ENCODE measurements around the gene CCDC157.
A peak's percentile ranks its signal among the peaks of the same experiment; 100 is the strongest.
"Not testable (repeated sequence)": the region's sequence is repeated elsewhere in the genome, so short reads cannot be mapped to it uniquely, and the experiment has no call there.

CCDC157 gene

DNA sequence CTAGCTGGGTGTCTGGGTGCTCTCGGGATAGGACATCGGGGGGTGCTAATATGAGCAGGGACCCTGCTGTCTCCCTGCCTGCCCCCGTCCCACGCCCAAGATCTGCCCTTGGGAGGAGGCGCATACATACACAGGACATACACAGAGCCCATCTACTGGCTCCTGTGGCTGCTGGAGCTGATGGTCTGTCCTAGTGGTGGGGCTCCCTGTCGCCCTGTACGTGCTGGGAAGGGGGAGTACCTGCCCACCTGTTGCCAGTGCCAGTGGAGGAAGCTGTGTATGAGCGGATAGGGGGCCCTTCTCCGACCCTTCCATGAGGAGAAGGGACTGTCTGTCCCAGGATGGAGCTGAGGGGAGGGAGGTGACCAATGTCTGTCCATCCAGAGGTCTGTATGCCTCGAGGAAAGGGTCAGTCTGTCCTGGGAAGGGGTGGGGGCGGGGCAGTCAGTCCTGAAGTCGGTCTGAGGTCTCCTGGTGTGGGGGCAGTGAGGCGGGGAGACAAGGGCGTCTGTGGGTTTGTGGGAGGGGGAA, 31.0 kb upstream of the CCDC157 start:
- no peak for DNase-seq (ENCODE audit: extremely low read depth in 1 of 2, low read depth in 1 of 2)

DNA sequence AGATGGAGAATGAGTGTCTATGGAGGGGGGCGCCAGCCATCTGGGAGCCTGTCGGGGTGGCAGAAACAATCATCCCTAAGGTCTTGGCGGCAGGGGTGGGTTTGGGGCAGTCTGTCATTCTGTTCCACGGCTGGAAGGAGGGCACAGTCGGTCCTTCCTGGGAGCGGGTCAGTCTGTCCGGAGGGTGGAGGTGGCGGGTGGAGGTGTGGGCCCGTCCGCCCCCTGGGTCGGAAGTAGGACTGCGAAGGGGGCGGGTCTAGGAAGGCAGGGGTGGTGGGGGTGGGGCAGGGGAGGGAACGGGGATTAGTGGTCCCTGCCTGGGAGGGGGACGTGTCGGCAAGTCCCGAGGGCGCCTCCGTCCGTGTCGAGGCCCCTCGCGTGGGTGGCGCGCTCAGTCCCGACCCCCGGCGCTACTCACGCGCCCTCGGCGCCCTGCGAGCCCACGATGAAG, 30.5 kb upstream of the CCDC157 start:
- no peak for DNase-seq (ENCODE audit: extremely low read depth in 1 of 2, low read depth in 1 of 2)

DNA sequence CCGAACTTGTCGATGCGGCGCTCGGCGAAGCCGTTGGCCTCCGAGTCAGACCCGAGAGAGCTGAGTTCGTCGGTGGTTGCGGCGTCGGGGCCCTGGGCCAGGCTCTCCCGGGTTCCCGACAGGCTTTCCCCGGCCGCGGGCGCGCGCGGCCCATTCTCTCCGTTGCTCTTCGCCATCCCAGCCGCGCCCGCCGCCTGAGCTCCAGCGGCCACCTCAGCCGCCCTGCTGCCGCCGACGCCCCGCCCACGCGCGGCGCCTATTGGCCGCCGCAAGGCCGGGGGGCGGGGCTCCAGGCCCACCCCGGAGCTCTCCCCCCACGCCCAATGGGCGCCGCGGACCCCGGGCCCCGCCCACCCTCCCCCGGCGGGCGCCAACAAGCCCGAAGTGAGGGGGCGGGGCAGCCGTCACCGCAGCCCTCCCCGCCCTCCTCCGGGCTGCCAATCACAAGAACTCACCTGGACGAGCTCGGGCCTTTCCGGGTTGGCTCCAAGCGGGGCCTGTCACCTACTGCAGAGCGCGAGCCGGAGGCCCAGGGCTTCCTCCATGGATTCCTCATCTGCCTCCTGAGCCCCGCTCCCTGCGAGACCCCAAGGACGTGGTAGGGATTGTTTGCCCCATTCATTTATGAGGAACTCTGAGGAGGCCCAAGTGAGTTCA, 30.0 kb upstream of the CCDC157 start, which contains the start of gene TBC1D10A:
Gene TBC1D10A (minus strand): TSS at position 236 of the 657 bp plus-strand sequence. CDS start 60 bp downstream, at position 176.
- DNase-seq (ENCODE audit: extremely low read depth in 1 of 2, low read depth in 1 of 2): peak; percentile 88 to 89

DNA sequence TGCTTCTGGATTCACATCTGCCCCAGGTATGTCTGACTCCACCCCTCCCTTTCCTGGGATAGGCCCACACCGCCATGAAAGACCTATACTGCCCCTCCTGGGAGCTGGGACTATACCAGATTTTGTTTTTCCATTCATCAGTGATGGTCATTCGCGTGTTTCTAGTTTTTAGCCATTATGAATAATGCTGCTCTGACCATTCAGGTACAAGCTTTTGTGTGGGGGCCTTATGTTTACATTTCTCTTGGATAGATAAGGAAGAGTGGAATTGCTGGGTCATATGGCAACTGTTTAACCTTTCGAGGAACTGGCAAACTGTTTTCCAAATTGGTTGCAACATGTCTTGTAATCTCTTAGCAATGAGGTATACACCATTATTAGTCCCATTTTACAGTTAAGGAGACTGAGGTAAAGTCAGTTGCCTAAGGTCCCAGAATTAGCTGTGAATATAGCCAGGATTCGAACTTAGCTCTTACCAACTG, 28.9 kb upstream of the CCDC157 start:
- DNase-seq (ENCODE audit: extremely low read depth in 1 of 2, low read depth in 1 of 2): no peak

DNA sequence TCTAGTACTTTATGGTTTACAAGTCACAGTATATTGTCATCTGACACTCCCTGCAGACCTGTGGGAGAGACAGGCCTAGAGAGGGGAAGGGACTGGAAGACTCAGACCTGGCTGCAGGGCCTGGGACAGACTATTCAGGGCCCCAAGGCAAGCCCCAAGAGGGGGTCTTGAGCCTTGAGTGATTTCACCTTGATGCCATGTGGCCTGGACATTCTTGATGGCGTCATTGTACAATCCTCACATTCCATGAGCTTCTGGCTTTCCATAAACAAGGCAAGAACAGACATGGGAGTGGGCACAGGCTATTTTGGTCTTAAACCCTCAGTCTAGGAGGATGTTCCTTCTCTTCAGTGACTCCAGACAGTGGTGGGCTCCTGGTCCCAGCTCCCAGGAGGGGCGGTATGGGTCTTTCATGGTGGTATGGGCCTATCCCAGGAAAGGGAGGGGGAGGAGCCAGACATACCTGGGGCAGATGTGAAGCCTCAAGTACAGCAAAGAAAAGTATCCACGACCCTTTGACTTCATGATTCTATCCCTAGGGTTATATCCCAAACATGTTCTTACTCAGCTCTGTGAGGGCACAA, 28.2 kb upstream of the CCDC157 start:
- DNase-seq (ENCODE audit: extremely low read depth in 1 of 2, low read depth in 1 of 2): no peak

DNA sequence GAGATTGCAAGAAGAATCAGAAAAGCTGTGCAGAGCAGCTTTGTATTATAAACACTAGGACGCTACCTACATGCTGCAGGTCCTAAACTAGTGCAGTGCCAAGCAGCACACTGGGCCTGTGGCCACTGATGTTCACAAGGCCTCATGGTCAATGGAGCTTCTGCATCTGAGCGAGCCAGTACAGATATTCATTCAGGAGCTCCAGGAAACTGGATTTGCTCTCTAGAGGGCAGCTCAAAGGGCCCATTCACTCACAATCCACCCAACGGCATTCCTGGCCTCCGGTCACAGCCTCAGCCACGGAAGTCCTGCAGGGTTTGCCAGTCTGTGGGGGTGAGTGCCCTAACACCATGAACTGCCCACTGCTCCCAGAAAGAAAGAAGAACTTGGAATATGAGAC, 24.3 kb upstream of the CCDC157 start:
- DNase-seq (ENCODE audit: extremely low read depth in 1 of 2, low read depth in 1 of 2): no peak

DNA sequence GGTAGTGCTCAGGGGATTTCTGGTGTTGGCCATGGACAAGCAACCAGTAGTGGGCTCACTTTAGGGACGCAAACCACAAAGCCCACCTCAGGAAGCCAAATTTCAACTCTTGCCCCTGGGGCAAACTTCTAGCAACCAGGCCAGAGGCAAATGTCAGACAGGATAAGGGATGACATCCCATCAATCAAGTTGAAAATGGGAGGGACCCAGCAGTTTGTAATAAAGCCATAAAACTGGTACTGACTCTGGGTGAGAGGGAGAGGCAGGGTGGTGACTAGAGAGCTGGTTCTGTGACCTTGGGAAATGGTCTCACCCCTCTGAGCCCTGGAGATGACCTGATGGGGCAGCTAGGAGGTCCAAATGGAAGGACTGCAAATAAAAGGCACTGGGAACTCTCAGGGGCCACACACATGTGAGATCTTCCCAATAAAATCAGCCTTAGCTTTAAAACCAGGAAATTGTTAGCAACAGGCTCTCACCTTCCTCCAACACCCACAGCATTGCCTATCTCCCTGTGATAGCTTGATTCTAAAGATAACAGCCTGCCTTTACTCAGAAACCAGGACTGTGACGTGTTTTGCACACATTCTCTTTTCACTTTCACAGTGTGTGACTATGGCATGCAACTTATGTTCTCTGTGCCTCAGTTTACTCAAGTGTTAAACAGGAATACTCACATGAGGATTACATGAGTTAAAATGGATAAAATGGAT, 23.7 kb upstream of the CCDC157 start:
- no peak for DNase-seq (ENCODE audit: extremely low read depth in 1 of 2, low read depth in 1 of 2)

DNA sequence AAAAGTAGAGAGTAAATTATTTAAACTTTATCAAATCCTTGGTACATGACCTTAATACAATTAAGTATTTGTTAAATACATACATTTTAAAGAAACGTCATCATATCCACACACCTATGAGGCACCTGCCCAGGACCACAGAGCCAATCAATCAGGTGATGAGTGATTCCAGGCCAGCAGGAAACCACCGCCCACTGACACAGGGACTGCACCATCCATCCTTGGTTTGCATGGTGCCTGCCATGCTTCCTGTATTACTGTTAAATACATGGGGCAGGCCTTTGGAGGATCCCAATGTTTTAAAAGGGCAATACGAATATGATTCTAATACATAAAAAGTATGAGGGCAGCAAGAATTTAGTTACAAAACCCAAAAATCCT, 23.1 kb upstream of the CCDC157 start:
- DNase-seq (ENCODE audit: extremely low read depth in 1 of 2, low read depth in 1 of 2): no peak

DNA sequence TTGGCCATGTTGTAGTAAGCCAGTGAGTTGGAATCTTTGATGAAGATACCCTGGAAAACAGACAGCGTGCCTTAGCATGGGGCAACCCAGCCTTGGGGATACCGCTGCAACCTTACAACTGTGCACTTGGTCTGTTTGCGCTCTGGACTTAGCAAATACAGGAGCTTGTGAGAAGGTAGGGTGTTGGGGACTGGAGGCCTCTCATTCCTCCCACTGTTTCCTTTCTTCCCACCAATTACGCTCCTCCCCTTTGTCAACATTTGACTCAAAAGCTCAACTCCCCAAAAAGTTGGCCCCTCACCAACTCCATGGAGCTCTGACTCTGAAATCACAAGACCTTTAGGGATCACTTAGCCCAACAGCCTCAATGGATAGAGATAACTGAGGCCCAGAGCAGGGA, 22.2 kb upstream of the CCDC157 start:
- DNase-seq (ENCODE audit: extremely low read depth in 1 of 2, low read depth in 1 of 2): no peak

DNA sequence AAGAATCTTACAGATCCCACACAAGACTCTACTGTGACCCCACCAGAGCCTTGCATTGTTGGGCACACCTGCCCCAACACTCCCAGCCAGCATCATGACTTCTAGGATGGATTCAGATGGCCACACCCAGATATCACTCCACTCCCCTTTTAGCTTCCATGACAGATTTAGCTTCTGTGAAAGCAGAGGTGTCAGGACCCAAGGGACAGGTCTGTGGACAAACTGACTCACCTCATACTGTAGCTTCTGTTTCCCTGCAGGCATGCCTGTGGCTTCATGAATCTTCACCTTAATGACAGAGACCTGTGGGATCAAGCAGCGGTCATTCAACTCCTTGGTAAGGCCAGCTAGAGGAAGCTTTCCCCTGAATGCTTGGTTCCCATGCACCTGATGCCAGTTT, 21.6 kb upstream of the CCDC157 start:
- no peak for DNase-seq (ENCODE audit: extremely low read depth in 1 of 2, low read depth in 1 of 2)

DNA sequence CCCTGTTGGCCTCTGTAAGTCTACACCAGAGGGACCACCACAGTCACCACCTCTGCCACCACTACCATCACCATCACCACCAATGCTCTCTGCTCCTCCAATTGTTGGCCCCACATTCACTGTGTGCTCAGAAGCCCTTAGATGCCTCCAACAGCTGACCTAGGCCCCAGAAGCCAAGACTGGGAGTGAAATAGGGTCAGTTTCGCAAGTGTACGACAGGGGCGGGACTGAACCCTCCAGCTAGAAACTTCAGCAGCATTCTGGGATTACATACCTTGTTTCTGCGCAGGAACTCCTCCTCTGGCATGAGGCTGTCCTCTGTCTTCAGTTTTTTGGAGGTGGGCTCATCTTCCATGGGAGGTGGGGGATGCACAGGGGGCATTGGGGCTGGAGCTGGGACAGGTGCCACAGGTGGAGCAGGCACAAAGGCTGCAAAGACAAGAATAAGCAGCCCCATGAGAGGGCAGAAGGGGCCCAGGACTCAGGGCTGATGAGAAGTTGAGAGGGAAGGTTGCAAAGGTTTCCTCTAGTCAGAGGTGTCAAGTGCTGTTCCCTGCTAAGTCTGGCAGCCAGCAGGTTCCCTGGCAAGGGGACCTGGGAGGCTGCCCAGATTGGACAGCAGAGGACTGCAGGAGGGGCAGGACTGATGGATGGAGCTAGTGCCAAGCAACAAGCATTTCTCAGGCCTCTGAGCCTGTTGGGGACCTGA, 19.9 kb upstream of the CCDC157 start:
- DNase-seq (ENCODE audit: extremely low read depth in 1 of 2, low read depth in 1 of 2): no peak

DNA sequence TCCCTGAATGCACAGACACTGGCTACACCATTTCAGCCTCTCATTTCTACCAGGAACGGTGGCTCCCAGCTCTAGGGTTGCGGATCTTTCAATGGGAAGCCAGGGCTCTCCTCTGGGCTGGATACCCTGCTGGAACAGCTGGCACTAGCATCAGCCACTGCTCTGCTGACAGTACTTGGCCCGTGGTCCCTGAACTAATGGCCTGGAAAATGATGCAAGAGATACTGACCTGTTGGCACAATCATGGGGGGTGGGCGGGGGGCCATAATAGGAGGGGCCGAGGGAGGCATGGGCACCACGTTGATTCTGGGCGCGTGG, 19.4 kb upstream of the CCDC157 start:
- DNase-seq (ENCODE audit: extremely low read depth in 1 of 2, low read depth in 1 of 2): no peak

DNA sequence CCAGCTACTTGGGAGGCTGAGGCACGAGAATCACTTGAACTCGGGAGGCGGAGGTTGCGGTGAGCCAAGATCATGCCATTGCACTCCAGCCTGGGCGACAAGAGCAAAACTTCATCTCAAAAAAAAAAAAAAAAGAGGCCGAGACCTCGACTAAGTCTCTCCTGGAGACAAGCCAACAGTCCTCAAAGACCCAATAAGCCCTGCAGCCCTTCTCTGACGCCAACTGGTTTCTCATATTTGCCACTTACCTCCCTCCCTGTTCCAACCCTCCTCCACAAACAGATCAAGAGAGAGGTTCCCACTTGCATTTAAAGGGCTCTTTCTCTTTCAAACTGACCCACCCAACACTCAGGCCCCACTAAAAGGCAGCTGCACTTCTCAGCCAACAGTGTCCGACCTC, 18.5 kb upstream of the CCDC157 start:
- not testable (repeated sequence) for DNase-seq (ENCODE audit: extremely low read depth in 1 of 2, low read depth in 1 of 2)

DNA sequence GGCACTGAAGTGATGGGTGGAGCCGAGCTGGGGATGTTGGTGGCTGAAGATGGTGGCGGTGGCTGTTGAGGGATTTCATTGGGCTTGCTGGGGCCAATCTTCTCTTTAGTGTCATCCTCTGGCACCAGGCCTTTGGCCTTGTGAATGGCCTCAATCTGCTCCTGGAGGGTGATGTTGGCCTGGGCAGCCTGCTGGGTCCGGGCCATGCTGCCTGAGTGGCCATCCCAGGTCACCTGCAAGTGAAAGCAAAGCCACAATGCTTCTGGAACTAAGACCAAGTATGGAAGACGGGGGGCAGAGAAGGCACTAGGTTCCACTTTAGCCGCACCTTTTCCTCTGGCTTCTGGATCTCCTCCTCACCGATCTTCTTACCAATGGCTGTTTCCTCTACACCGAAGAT, 18.0 kb upstream of the CCDC157 start:
- DNase-seq (ENCODE audit: extremely low read depth in 1 of 2, low read depth in 1 of 2): no peak

DNA sequence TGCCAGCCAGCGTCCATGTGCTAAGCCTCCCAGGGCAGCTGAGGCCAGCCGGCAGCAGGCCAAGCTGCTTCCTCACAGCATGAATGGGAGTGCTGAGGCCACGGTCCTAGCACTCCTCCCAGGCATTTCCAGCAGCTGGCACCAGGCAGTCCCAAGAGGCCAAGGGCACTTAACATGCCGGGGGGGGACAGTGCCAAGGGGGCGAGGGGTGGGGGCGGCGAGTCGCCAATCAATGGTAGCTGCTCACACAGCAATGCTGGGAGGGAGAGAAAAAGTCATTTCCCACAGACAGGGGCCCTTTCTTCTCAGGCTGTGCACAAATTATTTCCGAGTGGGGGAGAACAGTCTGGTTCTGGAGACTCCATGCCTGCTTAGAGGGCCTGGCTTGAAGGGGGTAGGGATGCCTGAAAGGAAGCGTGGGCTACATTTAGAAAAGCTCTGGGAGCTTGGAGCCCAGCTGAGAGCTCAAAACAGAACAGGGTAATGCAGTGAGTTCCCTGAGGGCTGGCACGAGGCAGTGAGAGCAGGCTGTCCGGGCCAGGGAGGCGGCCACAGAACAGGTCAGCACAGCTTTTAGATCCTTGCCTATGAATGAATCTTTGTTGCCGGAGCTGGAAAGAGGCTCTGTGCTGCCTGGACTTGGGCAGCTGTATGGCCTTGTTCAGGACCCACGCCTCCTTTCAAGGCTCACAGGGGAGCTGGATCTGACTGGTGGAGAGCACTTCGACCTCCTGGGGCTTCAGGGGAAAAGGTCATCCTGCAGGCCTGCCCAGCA, 15.7 kb upstream of the CCDC157 start:
- DNase-seq (ENCODE audit: extremely low read depth in 1 of 2, low read depth in 1 of 2): no peak

DNA sequence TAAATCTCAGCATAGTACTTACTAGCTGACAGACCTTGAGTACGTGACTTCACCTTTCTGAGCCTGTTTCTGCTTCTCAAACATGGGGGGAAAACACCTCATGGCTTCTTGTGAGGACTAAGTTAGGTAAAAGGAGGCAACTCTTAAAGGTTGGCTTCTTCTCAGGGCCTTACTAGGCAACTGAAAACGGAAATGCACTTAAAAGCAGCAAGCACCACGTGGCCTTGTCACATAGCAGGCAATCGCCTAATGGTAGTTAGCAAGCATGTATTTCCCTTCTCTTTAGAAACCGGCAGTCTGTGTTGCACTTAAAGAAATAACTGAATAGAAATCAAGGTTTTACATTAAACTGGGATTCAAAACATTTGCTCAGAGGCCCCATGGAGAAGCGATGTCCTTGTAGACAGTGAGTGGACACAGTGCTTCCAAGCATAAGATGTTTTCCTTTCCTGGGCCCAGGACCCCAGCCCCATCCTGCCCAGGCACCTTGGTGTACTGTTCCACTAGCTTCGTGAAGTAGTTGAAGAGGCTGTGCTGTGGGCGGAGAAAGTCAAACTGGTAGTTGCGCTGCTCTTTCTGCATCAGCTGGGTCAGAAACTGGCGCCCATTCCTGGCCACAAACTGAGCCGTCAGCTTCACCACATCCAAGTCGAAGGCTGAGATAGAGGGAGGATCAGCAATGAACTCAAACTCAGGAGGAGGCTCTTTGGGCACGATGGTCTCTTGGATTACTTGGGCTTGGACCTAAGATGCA, 12.2 kb upstream of the CCDC157 start:
- no peak for DNase-seq (ENCODE audit: extremely low read depth in 1 of 2, low read depth in 1 of 2)

DNA sequence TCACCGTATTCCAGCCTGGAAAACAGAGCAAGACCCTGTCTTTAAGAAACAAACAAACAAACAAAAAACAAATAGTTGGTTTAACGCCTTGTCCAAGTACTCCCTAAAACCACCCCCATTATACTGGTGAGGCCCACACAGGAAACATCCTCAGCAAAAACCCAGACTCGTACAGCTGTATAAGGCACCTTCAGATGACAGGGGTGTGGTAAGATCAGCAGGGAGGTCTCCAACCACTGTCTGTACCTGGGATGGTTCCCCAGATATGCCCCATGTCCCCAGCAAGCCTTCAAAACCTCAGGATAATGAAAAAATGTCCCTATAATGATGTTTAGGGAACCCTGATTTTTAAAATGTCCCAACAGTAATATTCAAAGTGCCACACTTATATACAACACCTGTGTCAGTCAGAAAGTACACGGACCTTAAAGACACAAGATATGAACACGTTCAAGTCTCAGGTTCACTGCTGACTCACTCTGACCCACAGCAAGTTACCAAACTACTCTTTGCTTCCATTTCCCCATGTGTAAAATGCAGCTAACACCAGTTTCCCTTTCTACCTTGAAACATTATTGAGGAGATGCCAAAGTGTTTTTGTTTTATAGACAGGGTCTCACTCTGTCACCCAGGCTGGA, 9.4 kb upstream of the CCDC157 start:
- no peak for DNase-seq (ENCODE audit: extremely low read depth in 1 of 2, low read depth in 1 of 2)

DNA sequence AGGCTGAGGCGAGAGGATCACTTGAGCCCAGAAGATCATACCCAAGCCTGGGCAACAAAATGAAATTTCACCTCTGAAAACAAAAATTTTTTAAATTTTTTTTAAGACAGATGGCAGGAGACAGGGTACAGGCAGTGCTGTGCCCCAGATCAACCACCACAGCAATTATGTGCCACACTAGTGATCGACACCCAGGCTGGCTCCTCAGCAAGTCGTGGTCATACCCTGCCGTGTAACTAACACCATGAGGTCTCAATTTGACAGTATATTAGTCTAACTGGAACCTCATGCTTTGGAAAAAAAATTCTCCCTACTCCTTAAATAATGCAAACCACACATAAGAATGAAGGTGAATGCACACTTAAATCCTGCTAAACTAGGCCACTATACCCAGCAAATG, 8.4 kb upstream of the CCDC157 start:
- no peak for DNase-seq (ENCODE audit: extremely low read depth in 1 of 2, low read depth in 1 of 2)

DNA sequence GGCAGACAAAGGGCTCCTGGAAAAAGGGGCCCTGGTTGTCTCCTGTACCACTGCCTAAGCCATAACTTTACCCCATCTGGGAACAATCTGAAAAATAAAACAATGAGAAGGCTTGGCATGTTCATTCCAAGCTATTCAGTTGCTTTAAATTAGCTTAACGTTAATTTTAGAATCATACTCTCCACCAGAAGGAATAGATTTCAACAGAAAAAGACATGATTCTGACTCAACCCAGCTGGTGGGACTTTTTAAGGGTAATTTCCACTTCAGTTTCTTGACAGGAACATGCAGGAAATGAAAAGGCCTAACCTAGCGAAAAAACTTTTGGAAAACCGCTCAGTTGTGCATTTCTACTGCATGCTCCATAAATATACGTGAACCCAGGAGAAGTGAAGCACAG, 8.0 kb upstream of the CCDC157 start:
- DNase-seq (ENCODE audit: extremely low read depth in 1 of 2, low read depth in 1 of 2): no peak
